ENCODE measurements around the gene CMTR1.

GRCh38 chr6:37456816-37457560 is 24.0 kb downstream of the CMTR1 start:
- TF ChIP-seq CTCF (IDR thresholded peaks at IDR 0.05; ENCODE audit: poor library complexity, severe bottlenecking) = no peak
- no peak for TF ChIP-seq EP300 (conservative IDR thresholded peaks at IDR 0.05; ENCODE audit: poor library complexity, severe bottlenecking)
- TF ChIP-seq TAF1 (IDR thresholded peaks at IDR 0.05; ENCODE audit: low read depth) = no peak
- no peak for TF ChIP-seq EZH2 (IDR thresholded peaks at IDR 0.05; ENCODE audit: borderline replicate concordance, insufficient read depth, low read length, poor library complexity, severe bottlenecking)

Measured in neural cell (in vitro differentiated cells).